Measurements from ENCODE around the gene DDX19B. TPM values are rescaled to one million over a fixed set of nuclear protein-coding genes. Genes with fewer than 3 reads are reported as not detected.

DDX19B gene
- total and polyA plus RNA-seq, 9 of the 15 experiments (the other 6 are each of a cell fraction or from before 2014, with no cell fraction given): 7.0 to 32.9 (median 19.3) TPM

GRCh38 chr16:70250748-70251628 is 48.0 kb upstream of the DDX19B start (continued):
- no peak for TF ChIP-seq ZBTB8A (IDR thresholded peaks at IDR 0.05; ENCODE audit: partially characterized antibody)
- peak; percentile 18 for TF ChIP-seq RBM25 (IDR thresholded peaks at IDR 0.05; ENCODE audit: low read depth, low read length, severe bottlenecking)
- TF ChIP-seq LCOR (CRISPR knock-in tag; IDR thresholded peaks at IDR 0.05): no peak
- peak; percentile 65 for TF ChIP-seq MTA3 (IDR thresholded peaks at IDR 0.05; ENCODE audit: borderline replicate concordance)
- 0 out of 2 replicates have a peak, but pooled peaks have one; percentile 26 for TF ChIP-seq ZNF766 (CRISPR knock-in tag; conservative IDR thresholded peaks at IDR 0.05)
- peak; percentile 75; the same call in 1 of the 2 replicates for TF ChIP-seq ZBTB7A (IDR thresholded peaks at IDR 0.05; ENCODE audit: borderline replicate concordance, control insufficient read depth, low read depth, low read length)
- no peak for TF ChIP-seq NR4A1 (CRISPR knock-in tag; IDR thresholded peaks at IDR 0.05)
- 0 out of 2 replicates have a peak, but pooled peaks have one; percentile 30 for TF ChIP-seq NR4A1 (tag; IDR thresholded peaks at IDR 0.05)
- TF ChIP-seq MLX (CRISPR knock-in tag; conservative IDR thresholded peaks at IDR 0.05): no peak
- no peak for TF ChIP-seq RREB1 (CRISPR knock-in tag; IDR thresholded peaks at IDR 0.05)
- TF ChIP-seq THRAP3 (IDR thresholded peaks at IDR 0.05; ENCODE audit: borderline replicate concordance): no peak
- no peak for TF ChIP-seq CCNT2 (IDR thresholded peaks at IDR 0.05; ENCODE audit: borderline replicate concordance, extremely low read depth, insufficient read length, low read depth, low read length)
- no peak for TF ChIP-seq MEIS2 (IDR thresholded peaks at IDR 0.05; ENCODE audit: partially characterized antibody)
- peak; percentile 64; the same call in 1 of the 2 replicates for TF ChIP-seq GATAD2B (IDR thresholded peaks at IDR 0.05; ENCODE audit: borderline replicate concordance)
- no peak for TF ChIP-seq ESRRB (CRISPR knock-in tag; IDR thresholded peaks at IDR 0.05; ENCODE audit: borderline replicate concordance)
- TF ChIP-seq L3MBTL2 (IDR thresholded peaks at IDR 0.05): peak; percentile 94
- TF ChIP-seq SFPQ (IDR thresholded peaks at IDR 0.05; ENCODE audit: low read depth, low read length): no peak
- TF ChIP-seq HNRNPL (IDR thresholded peaks at IDR 0.05; ENCODE audit: low read depth, low read length): 0 out of 2 replicates have a peak, but pooled peaks have one; percentile 29

Data from K562 (cell line).